Vagina (tissue), 2 donors: ENCODE measurements around the gene TP53TG5.

Experiments
- CTCF ChIP-seq, 3 experiments: fragments of 450-650 bp in 2 of 3; fragments of 200-600 bp in 1 of 3; sonication (generic) in 1 of 3; IDR thresholded peaks; one replicate each; pipeline ENCODE4 v1.5.1; 2017 to 2019; ENCODE audit warnings: antibody characterized with exemption in 3 of 3, mild to moderate bottlenecking in 2 of 3, moderate library complexity in 2 of 3
- POLR2A ChIP-seq, 2 donors: fragments of 450-650 bp; IDR thresholded peaks; one replicate each; pipeline ENCODE4 v1.6.1; 2017; ENCODE audit warnings: antibody characterized with exemption in 2 of 2, mild to moderate bottlenecking in 2 of 2, moderate library complexity in 2 of 2
- POLR2AphosphoS5 ChIP-seq, 2 donors: sonication (generic); formaldehyde crosslinking; IDR thresholded peaks; one replicate each; pipeline ENCODE4 v1.9.0; 2017; ENCODE audit warnings: antibody characterized with exemption in 2 of 2, mild to moderate bottlenecking in 2 of 2, low read depth in 1 of 2; ENCODE audit not compliant: insufficient read depth in 1 of 2

GRCh38 chr20:45400346-45401031 is 22.4 kb upstream of the TP53TG5 start:
- no peak for TF ChIP-seq CTCF (IDR thresholded peaks at IDR 0.05)
- TF ChIP-seq POLR2AphosphoS5 (IDR thresholded peaks at IDR 0.05; ENCODE audit: insufficient read depth in 1 of 2, low read depth in 1 of 2): no peak
- TF ChIP-seq POLR2A (IDR thresholded peaks at IDR 0.05): no peak
